ENCODE results near the gene FBXL3. TPM values are rescaled to one million over a fixed set of nuclear protein-coding genes. Genes with fewer than 3 reads are reported as not detected.

FBXL3 gene
- total RNA-seq, 1 experiment from 2014 or later = 8.8 TPM

DNA sequence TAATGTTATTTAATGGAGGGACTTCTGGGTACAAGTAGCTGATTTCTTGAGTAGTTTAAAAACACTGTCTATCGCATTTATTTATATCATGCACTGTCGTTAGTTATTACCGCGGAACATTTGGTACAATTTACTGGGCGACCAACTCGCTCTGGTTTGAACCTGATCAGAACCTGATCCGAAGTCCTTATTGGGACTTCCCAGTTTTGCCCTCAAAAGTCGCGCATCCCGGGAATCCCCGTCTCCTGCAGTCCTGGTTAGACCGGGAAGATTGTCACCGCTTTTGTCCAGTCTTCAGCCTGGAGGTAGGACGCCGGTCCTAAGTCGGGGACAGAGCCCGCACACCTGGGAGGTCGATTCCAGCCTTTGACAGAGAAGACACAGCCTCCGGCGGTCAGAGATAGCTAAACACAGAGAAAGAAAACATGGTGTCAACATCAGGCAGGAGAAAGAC, 34.4 kb downstream of the FBXL3 start:
- CTCF ChIA-PET = no interaction called here
- TSS peak; percentile 56 for BruUV-seq (replicated peaks)
- peak overlapping the region; percentile 75 for H3K27ac Mint-ChIP-seq (ENCODE audit: unreplicated experiment)

GRCh38 chr13:76991796-76992547, 35.0 kb downstream of the FBXL3 start, which contains the start of gene CLN5:
CLN5 (plus strand) TSS chr13:76992081; CDS start chr13:76992099, 18 bp downstream.
- no TSS peak for BruUV-seq (replicated peaks)
- CTCF ChIA-PET = interaction anchor here (0.6 kb wide), 1 partner anchor 218 kb away, joined by 3 read pairs; no protein-coding TSS in a partner anchor
- peak within 1 kb of the TSS; percentile 80 for H3K4me3 Mint-ChIP-seq (ENCODE audit: low read depth, unreplicated experiment)
- intact Hi-C loops (cut with micrococcal nuclease; ENCODE audit: unreplicated experiment) = no loop called here
- peak within 1 kb of the TSS; percentile 75 for H3K27ac Mint-ChIP-seq (ENCODE audit: unreplicated experiment)
- DNase-seq = peak; percentile 75
- peaks cover 10% of the 10 kb centered on the region for H3K36me3 Mint-ChIP-seq (ENCODE audit: insufficient read depth, unreplicated experiment)
- TF ChIP-seq, protein P1, sequence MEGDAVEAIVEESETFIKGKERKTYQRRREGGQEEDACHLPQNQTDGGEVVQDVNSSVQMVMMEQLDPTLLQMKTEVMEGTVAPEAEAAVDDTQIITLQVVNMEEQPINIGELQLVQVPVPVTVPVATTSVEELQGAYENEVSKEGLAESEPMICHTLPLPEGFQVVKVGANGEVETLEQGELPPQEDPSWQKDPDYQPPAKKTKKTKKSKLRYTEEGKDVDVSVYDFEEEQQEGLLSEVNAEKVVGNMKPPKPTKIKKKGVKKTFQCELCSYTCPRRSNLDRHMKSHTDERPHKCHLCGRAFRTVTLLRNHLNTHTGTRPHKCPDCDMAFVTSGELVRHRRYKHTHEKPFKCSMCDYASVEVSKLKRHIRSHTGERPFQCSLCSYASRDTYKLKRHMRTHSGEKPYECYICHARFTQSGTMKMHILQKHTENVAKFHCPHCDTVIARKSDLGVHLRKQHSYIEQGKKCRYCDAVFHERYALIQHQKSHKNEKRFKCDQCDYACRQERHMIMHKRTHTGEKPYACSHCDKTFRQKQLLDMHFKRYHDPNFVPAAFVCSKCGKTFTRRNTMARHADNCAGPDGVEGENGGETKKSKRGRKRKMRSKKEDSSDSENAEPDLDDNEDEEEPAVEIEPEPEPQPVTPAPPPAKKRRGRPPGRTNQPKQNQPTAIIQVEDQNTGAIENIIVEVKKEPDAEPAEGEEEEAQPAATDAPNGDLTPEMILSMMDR (IDR thresholded peaks at IDR 0.05; ENCODE audit: unreplicated experiment) = no peak
- H3K9me3 Mint-ChIP-seq (ENCODE audit: low read depth, unreplicated experiment) = no peaks in the 10 kb centered on the region
- H3K4me1 Mint-ChIP-seq (ENCODE audit: low read depth, unreplicated experiment) = peaks cover 7% of the 10 kb centered on the region
- no peaks in the 10 kb centered on the region for H3K27me3 Mint-ChIP-seq (ENCODE audit: unreplicated experiment)

More for the DNA sequence above, 34.4 kb downstream of the FBXL3 start:
- no peak for DNase-seq
- no peaks in the 10 kb centered on the region for H3K27me3 Mint-ChIP-seq (ENCODE audit: unreplicated experiment)
- H3K9me3 Mint-ChIP-seq (ENCODE audit: low read depth, unreplicated experiment) = no peaks in the 10 kb centered on the region
- intact Hi-C loops (cut with micrococcal nuclease; ENCODE audit: unreplicated experiment) = no loop called here
- peaks cover 10% of the 10 kb centered on the region for H3K36me3 Mint-ChIP-seq (ENCODE audit: insufficient read depth, unreplicated experiment)
- H3K4me1 Mint-ChIP-seq (ENCODE audit: low read depth, unreplicated experiment) = peaks cover 7% of the 10 kb centered on the region
- peak overlapping the region; percentile 80 for H3K4me3 Mint-ChIP-seq (ENCODE audit: low read depth, unreplicated experiment)
- TF ChIP-seq, protein P1 (IDR thresholded peaks at IDR 0.05; ENCODE audit: unreplicated experiment) = no peak

DNA sequence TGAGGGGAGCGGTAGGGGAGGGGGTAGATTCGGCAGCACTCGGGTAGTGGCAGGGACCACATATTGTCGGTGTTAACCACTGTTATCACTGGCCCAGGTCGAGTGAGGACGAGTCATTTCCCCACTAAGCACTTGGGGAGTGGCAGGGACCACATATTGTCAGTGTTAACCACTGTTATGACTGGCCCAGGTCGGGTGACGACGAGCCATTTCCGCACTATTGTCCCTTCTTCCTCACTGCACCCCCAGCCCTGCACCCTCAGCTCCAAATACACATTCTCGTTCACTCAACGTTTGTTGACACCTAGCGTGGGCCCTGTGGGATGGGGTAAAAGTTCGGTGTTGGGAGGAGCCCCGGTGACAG, 35.5 kb downstream of the FBXL3 start:
- no peak for DNase-seq
- peak overlapping the region; percentile 80 for H3K4me3 Mint-ChIP-seq (ENCODE audit: low read depth, unreplicated experiment)
- intact Hi-C loops (cut with micrococcal nuclease; ENCODE audit: unreplicated experiment) = no loop called here
- H3K4me1 Mint-ChIP-seq (ENCODE audit: low read depth, unreplicated experiment) = peaks cover 7% of the 10 kb centered on the region
- no peaks in the 10 kb centered on the region for H3K9me3 Mint-ChIP-seq (ENCODE audit: low read depth, unreplicated experiment)
- no TSS peak for BruUV-seq (replicated peaks)
- H3K36me3 Mint-ChIP-seq (ENCODE audit: insufficient read depth, unreplicated experiment) = peaks cover 10% of the 10 kb centered on the region
- CTCF ChIA-PET = interaction anchor here (0.6 kb wide), 1 partner anchor 218 kb away, joined by 3 read pairs; no protein-coding TSS in a partner anchor
- no peaks in the 10 kb centered on the region for H3K27me3 Mint-ChIP-seq (ENCODE audit: unreplicated experiment)
- TF ChIP-seq, protein P1 (IDR thresholded peaks at IDR 0.05; ENCODE audit: unreplicated experiment) = no peak
- no peak overlapping the region for H3K27ac Mint-ChIP-seq (ENCODE audit: unreplicated experiment)

GRCh38 chr13:76983676-76984075, 43.3 kb downstream of the FBXL3 start:
- no peak for DNase-seq
- H3K4me3 Mint-ChIP-seq (ENCODE audit: low read depth, unreplicated experiment) = no peak overlapping the region
- H3K4me1 Mint-ChIP-seq (ENCODE audit: low read depth, unreplicated experiment) = no peaks in the 10 kb centered on the region
- no TSS peak for BruUV-seq (replicated peaks)
- no peaks in the 10 kb centered on the region for H3K36me3 Mint-ChIP-seq (ENCODE audit: insufficient read depth, unreplicated experiment)
- H3K27ac Mint-ChIP-seq (ENCODE audit: unreplicated experiment) = no peak overlapping the region
- no peaks in the 10 kb centered on the region for H3K9me3 Mint-ChIP-seq (ENCODE audit: low read depth, unreplicated experiment)
- H3K27me3 Mint-ChIP-seq (ENCODE audit: unreplicated experiment) = no peaks in the 10 kb centered on the region
- CTCF ChIA-PET = no interaction called here
- TF ChIP-seq, protein P1 (IDR thresholded peaks at IDR 0.05; ENCODE audit: unreplicated experiment) = no peak
- intact Hi-C loops (cut with micrococcal nuclease; ENCODE audit: unreplicated experiment) = loop anchor here (5.0 kb wide), 1 partner anchor 81 kb away; no protein-coding TSS in a partner anchor

Data from Calu3 (cell line).